GM12874 (cell line): ENCODE measurements around the gene GPATCH2.

Experiments
- CTCF ChIP-seq: IDR thresholded peaks from 2 replicates; pipeline ENCODE4 v1.5.1; 2011; ENCODE audit warnings: low read depth, mild to moderate bottlenecking, control low read depth, low read length, moderate library complexity; ENCODE audit not compliant: insufficient read depth

The GPATCH2 gene

GRCh38 chr1:217562229-217562878, 68.5 kb downstream of the GPATCH2 start:
- no peak for TF ChIP-seq CTCF

- no peak for TF ChIP-seq CTCF
Measured at GRCh38 chr1:217561446-217561845, 69.4 kb downstream of the GPATCH2 start.

- TF ChIP-seq CTCF = no peak
Measured at GRCh38 chr1:217554849-217555248, 76.0 kb downstream of the GPATCH2 start.

GRCh38 chr1:217553949-217554509, 76.9 kb downstream of the GPATCH2 start:
- TF ChIP-seq CTCF = no peak

- TF ChIP-seq CTCF = no peak
Measured at GRCh38 chr1:217552339-217552951, 78.4 kb downstream of the GPATCH2 start.

- no peak for TF ChIP-seq CTCF
Measured at GRCh38 chr1:217542837-217543236, 88.1 kb downstream of the GPATCH2 start.

- no peak for TF ChIP-seq CTCF
Measured at GRCh38 chr1:217542136-217542777, 88.6 kb downstream of the GPATCH2 start.
